Ovary (tissue), 9 donors: ENCODE measurements around the gene FBXL16. TPM values are rescaled to one million over a fixed set of nuclear protein-coding genes. Genes with fewer than 3 reads are reported as not detected.
A peak's percentile ranks its signal among the peaks of the same experiment; 100 is the strongest.

Experiments used
- DNase-seq, 5 donors: peaks; one replicate each; pipeline ENCODE4 v3.0.0-alpha.2; 2019 to 2020
- H3K27ac ChIP-seq, 2 donors: fragments of 200-600 bp; one replicate each; pipeline versions ENCODE4 v1.5.1 to v1.8.0; 2019 to 2022
- H3K27me3 ChIP-seq: fragments of 200-600 bp; one replicate; pipeline ENCODE4 v1.8.0; 2022
- H3K36me3 ChIP-seq: fragments of 200-600 bp; sonication (generic); one replicate; pipeline ENCODE4 v1.5.1; 2019
- H3K4me1 ChIP-seq: one replicate; pipeline ENCODE4 v1.8.1; 2013; ENCODE audit warnings: mild to moderate bottlenecking, moderate library complexity; ENCODE audit not compliant: insufficient read depth
- H3K4me3 ChIP-seq: fragments of 200-600 bp; sonication (generic); one replicate; pipeline ENCODE4 v1.5.1; 2017
- H3K9me3 ChIP-seq, 2 donors: fragments of 200-600 bp in 1 of 2; sonication (generic) in 1 of 2; one replicate each; pipeline versions ENCODE4 v1.5.1 to v1.8.1; 2013 to 2019; ENCODE audit warnings: mild to moderate bottlenecking in 1 of 2, moderate library complexity in 1 of 2
- EP300 ChIP-seq: sonication (generic); formaldehyde crosslinking; IDR thresholded peaks from one replicate; pipeline ENCODE4 v1.6.1; 2017; ENCODE audit warnings: antibody characterized with exemption
- POLR2A ChIP-seq: fragments of 450-650 bp; IDR thresholded peaks from one replicate; pipeline ENCODE4 v1.6.1; 2017; ENCODE audit warnings: antibody characterized with exemption, mild to moderate bottlenecking, moderate library complexity
- whole genome bisulfite sequencing, 3 donors: extraction: QIAGEN DNeasy Blood & Tissue Kit in 1 of 3; methylation state at CpG; one replicate each; pipeline versions ENCODE4 v1.1.5 to v1.1.7; 2013 to 2017; 5-methylcytosine and 5-hydroxymethylcytosine counted together
- intact Hi-C, 4 donors: fragments of 100-400 bp; cut with DNase I; formaldehyde crosslinking; loops; one replicate each; pipeline versions ENCODE4 v1.11.0 to v1.15.1; 2022 to 2023
- polyA plus RNA-seq, 2 donors: library from polyadenylated mRNA; stranded (reverse); fragments of 200-250 nt in 1 of 2; fragments of 350-450 nt in 1 of 2; fragmentation: Illumina TruSeq in 1 of 2; extraction: RNeasy Lipid Tissue Mini Kit (QIAGEN cat#74804) in 1 of 2; gene quantifications; one replicate each; pipeline ENCODE4 v1.2.3, GENCODE V29; 2013 to 2014
- total RNA-seq, 7 donors: library from RNA; depleted of rRNA in 2 of 7; stranded (reverse); fragments of >200 nt in 2 of 7; fragmentation: NEBNext Ultra II Directional in 3 of 7; extraction: Animal tissue kit (Norgen Biotek cat#: 25700) in 3 of 7; gene quantifications; one replicate each; pipeline versions ENCODE4 v1.1.0 to v1.2.4, GENCODE V29; 2016 to 2023
- TF ChIP-seq, protein P1 (sequence below), 3 donors: fragments of 450-650 bp in 2 of 3; fragments of 200-600 bp in 1 of 3; IDR thresholded peaks; one replicate each; pipeline versions ENCODE4 v1.5.1 to v1.8.0; 2016 to 2022; ENCODE audit warnings: antibody characterized with exemption in 3 of 3, mild to moderate bottlenecking in 1 of 3
- donor health status: DM: no; HTN: no; CAD: no; lungs with moderate emphysema.
- donor health status: DM: no; HTN: no; CAD: no.
- donor health status: Bipolar disorder and iron deficiency.
- donor health status: DM: yes; HTN: yes; CAD: no.
- donor health status: DM: no; HTN: no; CAD: no.
- donor health status: DM: yes; HTN: yes; CAD: no.

The FBXL16 gene
- total and polyA plus RNA-seq, 9 donors = 0.22 to 2.5 (median 0.95) TPM; not detected in 1

DNA sequence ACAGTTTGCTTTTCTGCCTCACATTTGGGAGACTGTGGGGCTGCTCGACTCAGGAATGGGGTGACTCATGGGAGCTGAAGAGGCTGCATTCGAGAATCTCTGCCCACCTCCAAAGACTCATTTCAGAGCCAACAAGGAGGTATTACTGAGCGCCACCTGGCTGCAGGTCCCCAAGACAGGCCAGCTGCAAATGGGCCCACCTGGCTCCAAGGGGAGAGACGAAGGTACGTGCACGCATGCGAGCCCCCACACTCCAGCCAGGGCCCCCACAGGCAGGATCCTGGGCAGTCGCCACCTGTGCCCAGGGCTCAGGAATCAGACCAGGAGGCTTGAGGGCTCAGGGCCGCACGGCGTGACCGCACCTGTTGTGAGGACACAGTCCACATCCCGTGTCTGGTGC, 27.3 kb upstream of the FBXL16 start:
- Histone ChIP-seq H3K9me3 (no peaks in the 10 kb centered on the region), H3K36me3 (no peaks in the 10 kb centered on the region), H3K27me3 (peaks cover 2% of the 10 kb centered on the region), H3K27ac (no peak overlapping the region), H3K4me1 (peaks cover 3% of the 10 kb centered on the region), H3K4me3 (no peak overlapping the region)
- WGBS, 3 donors = 85 to 89% (median 86%) methylated on average over 13 of the region's 13 CpGs
- DNase-seq = no peak
- intact Hi-C loops = no loop called here
- TF ChIP-seq, protein P1, sequence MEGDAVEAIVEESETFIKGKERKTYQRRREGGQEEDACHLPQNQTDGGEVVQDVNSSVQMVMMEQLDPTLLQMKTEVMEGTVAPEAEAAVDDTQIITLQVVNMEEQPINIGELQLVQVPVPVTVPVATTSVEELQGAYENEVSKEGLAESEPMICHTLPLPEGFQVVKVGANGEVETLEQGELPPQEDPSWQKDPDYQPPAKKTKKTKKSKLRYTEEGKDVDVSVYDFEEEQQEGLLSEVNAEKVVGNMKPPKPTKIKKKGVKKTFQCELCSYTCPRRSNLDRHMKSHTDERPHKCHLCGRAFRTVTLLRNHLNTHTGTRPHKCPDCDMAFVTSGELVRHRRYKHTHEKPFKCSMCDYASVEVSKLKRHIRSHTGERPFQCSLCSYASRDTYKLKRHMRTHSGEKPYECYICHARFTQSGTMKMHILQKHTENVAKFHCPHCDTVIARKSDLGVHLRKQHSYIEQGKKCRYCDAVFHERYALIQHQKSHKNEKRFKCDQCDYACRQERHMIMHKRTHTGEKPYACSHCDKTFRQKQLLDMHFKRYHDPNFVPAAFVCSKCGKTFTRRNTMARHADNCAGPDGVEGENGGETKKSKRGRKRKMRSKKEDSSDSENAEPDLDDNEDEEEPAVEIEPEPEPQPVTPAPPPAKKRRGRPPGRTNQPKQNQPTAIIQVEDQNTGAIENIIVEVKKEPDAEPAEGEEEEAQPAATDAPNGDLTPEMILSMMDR (IDR thresholded peaks at IDR 0.05) = no peak
- TF ChIP-seq EP300 = no peak

DNA sequence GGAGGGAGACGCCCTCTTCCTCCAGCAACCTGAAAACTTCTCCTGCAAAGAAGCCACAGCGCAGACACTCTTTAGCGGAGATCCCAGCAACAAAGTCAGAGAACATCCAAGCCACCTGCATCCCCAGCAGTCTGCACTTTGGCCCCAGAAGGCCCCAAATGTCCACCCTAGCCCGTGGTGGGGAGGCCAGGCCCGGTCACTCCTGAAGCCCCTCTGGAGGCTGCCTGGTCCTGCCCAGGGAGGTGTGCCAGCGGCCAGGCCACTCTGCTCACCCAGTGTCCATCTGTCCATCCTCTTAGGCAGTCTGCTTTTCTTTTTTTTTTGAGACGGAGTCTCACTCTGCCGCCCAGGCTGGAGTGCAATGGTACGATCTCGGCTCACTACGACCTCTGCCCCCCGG, 26.7 kb upstream of the FBXL16 start:
- Histone ChIP-seq H3K4me3 (no peak overlapping the region), H3K27ac (no peak overlapping the region), H3K36me3 (no peaks in the 10 kb centered on the region), H3K9me3 (no peaks in the 10 kb centered on the region), H3K4me1 (peaks cover 7% of the 10 kb centered on the region), H3K27me3 (peaks cover 8% of the 10 kb centered on the region)
- DNase-seq = no peak
- intact Hi-C loops = no loop called here
- WGBS, 3 donors = 92 to 93% (median 93%) methylated on average over 12 of the region's 12 CpGs
- TF ChIP-seq POLR2A = no peak

DNA sequence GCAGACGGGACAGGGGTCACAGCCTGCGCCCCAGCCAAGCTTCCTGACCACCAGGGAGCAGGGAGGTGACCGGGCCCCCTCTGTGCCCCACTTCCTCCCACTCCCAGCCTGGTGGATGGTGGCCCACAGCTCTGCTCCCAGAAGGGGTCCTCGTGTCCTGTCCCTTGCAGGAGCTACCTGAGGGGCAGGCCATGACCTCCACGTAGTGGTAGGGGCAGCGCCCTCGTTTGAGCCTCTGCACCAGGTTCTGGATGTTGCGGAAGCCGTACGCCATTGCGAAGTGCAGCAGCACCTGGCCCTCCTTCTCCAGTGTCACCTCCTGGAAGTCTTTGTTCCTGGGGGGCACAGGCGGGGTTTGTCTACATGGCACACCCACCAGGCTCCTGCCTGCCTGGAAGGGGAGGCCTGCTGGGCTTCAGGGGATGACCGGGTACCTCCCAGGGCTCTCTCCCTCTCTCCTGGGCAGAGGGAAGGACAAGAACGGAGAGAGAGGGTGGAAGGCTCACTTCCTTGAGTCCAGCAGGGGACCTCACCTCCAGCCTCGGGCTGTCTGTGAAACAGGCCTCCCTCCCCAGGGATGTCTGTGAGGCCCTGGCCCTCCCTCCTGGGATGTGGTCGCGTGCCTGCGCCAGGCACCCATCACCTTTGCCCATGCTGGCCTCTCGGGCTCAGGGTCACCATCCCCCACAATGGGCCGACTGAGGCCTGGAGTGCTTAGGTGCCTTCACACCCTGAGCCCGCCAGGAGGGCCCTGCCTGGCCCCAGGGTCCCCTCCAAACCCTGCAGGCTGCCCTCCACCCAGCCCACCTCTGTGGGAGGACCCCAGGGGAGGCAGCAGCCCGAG, 25.3 kb upstream of the FBXL16 start:
- Histone ChIP-seq H3K27me3 (peaks cover 15% of the 10 kb centered on the region), H3K4me3 (no peak overlapping the region), H3K9me3 (no peaks in the 10 kb centered on the region), H3K36me3 (no peaks in the 10 kb centered on the region), H3K4me1 (peaks cover 9% of the 10 kb centered on the region), H3K27ac (no peak overlapping the region)
- intact Hi-C loops = no loop called here
- peak in 1 of 5 donors; percentile 34 for DNase-seq
- WGBS, 3 donors = 85 to 88% (median 86%) methylated on average over 20 to 22 of the region's 22 CpGs
- TF ChIP-seq EP300 (no peak), POLR2A (no peak)
- TF ChIP-seq, protein P1 (IDR thresholded peaks at IDR 0.05) = no peak

DNA sequence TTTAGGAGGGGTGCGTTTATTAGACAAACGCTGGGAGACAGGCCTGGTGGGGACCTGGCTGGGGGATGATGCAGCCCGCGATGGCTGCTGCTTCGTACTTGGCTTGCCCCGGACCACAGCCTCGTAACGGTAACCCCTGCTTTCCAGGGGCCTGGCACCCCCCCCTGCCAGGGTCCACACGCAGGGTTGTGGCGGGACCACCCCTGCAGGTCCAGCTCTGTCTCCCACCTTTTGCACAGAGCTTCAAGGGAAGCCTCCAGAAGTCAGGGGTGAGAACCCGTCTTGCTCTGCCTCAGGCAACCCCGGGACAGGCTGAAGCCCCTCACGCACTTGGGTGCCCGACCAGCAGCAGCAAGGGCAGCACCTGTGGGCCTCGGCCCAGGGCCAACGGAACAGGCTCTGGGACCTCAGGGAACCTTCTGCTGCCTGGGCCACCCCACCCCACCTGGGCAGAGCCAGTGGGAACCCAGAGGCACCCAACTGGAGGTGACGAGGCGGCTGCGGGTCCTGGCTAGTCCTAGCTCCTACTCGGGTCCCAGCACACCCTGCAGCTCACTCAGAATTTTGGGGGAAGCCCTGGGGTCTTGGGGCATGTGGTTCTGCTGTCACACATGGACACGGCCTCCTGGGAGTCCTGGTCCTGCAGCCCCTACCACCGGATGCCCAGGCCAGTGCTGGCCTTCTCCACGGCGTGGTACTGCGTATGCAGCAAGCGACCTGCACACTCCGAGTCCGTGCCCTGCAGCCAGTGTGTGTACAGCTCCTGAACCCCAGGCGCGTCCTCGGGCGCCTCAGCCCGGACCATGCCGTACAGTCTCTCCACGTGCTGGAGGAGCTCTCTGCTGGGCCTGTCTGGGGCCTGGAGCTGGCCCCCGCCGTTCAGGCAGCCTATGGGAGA, 24.4 kb upstream of the FBXL16 start:
- Histone ChIP-seq H3K4me1 (peaks cover 9% of the 10 kb centered on the region), H3K27ac (no peak overlapping the region), H3K4me3 (no peak overlapping the region), H3K9me3 (no peaks in the 10 kb centered on the region), H3K27me3 (peaks cover 15% of the 10 kb centered on the region), H3K36me3 (no peaks in the 10 kb centered on the region)
- WGBS, 3 donors = 79 to 86% (median 84%) methylated on average over 32 to 37 of the region's 37 CpGs
- TF ChIP-seq EP300 (no peak), POLR2A (no peak)
- TF ChIP-seq, protein P1 (IDR thresholded peaks at IDR 0.05) = no peak
- intact Hi-C loops = no loop called here
- DNase-seq = no peak
